ENCODE measurements around the gene MAP3K20. TPM values are rescaled to one million over a fixed set of nuclear protein-coding genes. Genes with fewer than 3 reads are reported as not detected.

The MAP3K20 gene
- total RNA-seq, 1 experiment from 2014 or later = 40.0 TPM

GRCh38 chr2:173030561-173031490 is 44.8 kb upstream of the MAP3K20 start:
- no peak overlapping the region for H3K4me3 ChIP-seq (ENCODE audit: low read depth, low read length, poor library complexity, severe bottlenecking)
- TF ChIP-seq EZH2 (IDR thresholded peaks at IDR 0.05; ENCODE audit: borderline replicate concordance, low read depth, low read length, poor library complexity, severe bottlenecking) (no peak), CTCF (conservative IDR thresholded peaks at IDR 0.05; ENCODE audit: low read depth, low read length) (no peak)
- no peaks in the 10 kb centered on the region for H3K36me3 ChIP-seq (ENCODE audit: insufficient read depth, low read length, poor library complexity, severe bottlenecking)
- no peak for DNase-seq (ENCODE audit: low spot score)
- H3K27me3 ChIP-seq (replicated peaks; ENCODE audit: insufficient read depth, low read depth, low read length, poor library complexity) = no peaks in the 10 kb centered on the region
- BruUV-seq (replicated peaks) = no TSS peak
- H3K27ac ChIP-seq (ENCODE audit: low read depth, low read length, poor library complexity, severe bottlenecking) = no peak overlapping the region
- POLR2A ChIA-PET (ENCODE audit: low non-redundant PET) = no interaction called here
- no peaks in the 10 kb centered on the region for H3K9me3 ChIP-seq (ENCODE audit: low read depth, low read length, poor library complexity, severe bottlenecking)
- H3K4me1 ChIP-seq (ENCODE audit: insufficient read depth, low read length, poor library complexity, severe bottlenecking) = no peaks in the 10 kb centered on the region
- CTCF ChIA-PET = no interaction called here
- intact Hi-C loops (cut with micrococcal nuclease; ENCODE audit: unreplicated experiment) = no loop called here

- TF ChIP-seq CTCF (conservative IDR thresholded peaks at IDR 0.05; ENCODE audit: low read depth, low read length) = no peak
- no peak for TF ChIP-seq EZH2 (IDR thresholded peaks at IDR 0.05; ENCODE audit: borderline replicate concordance, low read depth, low read length, poor library complexity, severe bottlenecking)
- CTCF ChIA-PET = no interaction called here
- intact Hi-C loops (cut with micrococcal nuclease; ENCODE audit: unreplicated experiment) = no loop called here
- no TSS peak for BruUV-seq (replicated peaks)
- no peak overlapping the region for H3K27ac ChIP-seq (ENCODE audit: low read depth, low read length, poor library complexity, severe bottlenecking)
- POLR2A ChIA-PET (ENCODE audit: low non-redundant PET) = no interaction called here
- H3K4me3 ChIP-seq (ENCODE audit: low read depth, low read length, poor library complexity, severe bottlenecking) = no peak overlapping the region
- no peaks in the 10 kb centered on the region for H3K4me1 ChIP-seq (ENCODE audit: insufficient read depth, low read length, poor library complexity, severe bottlenecking)
- no peak for DNase-seq (ENCODE audit: low spot score)
- H3K36me3 ChIP-seq (ENCODE audit: insufficient read depth, low read length, poor library complexity, severe bottlenecking) = no peaks in the 10 kb centered on the region
- no peaks in the 10 kb centered on the region for H3K27me3 ChIP-seq (replicated peaks; ENCODE audit: insufficient read depth, low read depth, low read length, poor library complexity)
- H3K9me3 ChIP-seq (ENCODE audit: low read depth, low read length, poor library complexity, severe bottlenecking) = no peaks in the 10 kb centered on the region
These were observed 43.6 kb upstream of the MAP3K20 start for GRCh38 chr2:173032032-173032431.

- Histone ChIP-seq H3K27me3 (replicated peaks; ENCODE audit: insufficient read depth, low read depth, low read length, poor library complexity) (no peaks in the 10 kb centered on the region), H3K9me3 (ENCODE audit: low read depth, low read length, poor library complexity, severe bottlenecking) (no peaks in the 10 kb centered on the region), H3K36me3 (ENCODE audit: insufficient read depth, low read length, poor library complexity, severe bottlenecking) (no peaks in the 10 kb centered on the region), H3K4me1 (ENCODE audit: insufficient read depth, low read length, poor library complexity, severe bottlenecking) (no peaks in the 10 kb centered on the region), H3K27ac (ENCODE audit: low read depth, low read length, poor library complexity, severe bottlenecking) (no peak overlapping the region), H3K4me3 (ENCODE audit: low read depth, low read length, poor library complexity, severe bottlenecking) (no peak overlapping the region)
- intact Hi-C loops (cut with micrococcal nuclease; ENCODE audit: unreplicated experiment) = no loop called here
- no peak for TF ChIP-seq EZH2 (IDR thresholded peaks at IDR 0.05; ENCODE audit: borderline replicate concordance, low read depth, low read length, poor library complexity, severe bottlenecking)
- TF ChIP-seq CTCF (conservative IDR thresholded peaks at IDR 0.05; ENCODE audit: low read depth, low read length) = no peak
- no TSS peak for BruUV-seq (replicated peaks)
- ChIA-PET CTCF (no interaction called here), POLR2A (ENCODE audit: low non-redundant PET) (no interaction called here)
- peak; percentile 60 for DNase-seq (ENCODE audit: low spot score)
These were observed 42.6 kb upstream of the MAP3K20 start for GRCh38 chr2:173033084-173033483.

Data from A673 (cell line).